H1 (cell line): ENCODE results near the gene YOD1. TPM values are rescaled to one million over a fixed set of nuclear protein-coding genes. Genes with fewer than 3 reads are reported as not detected.

ENCODE experiments used
- CHD2 ChIP-seq: IDR thresholded peaks from 2 replicates; pipeline ENCODE4 v1.6.1; 2012; ENCODE audit warnings: low read length, improper control_type of control experiment
- SIRT6 ChIP-seq: IDR thresholded peaks from one replicate; pipeline ENCODE4 v1.7.1; 2012; ENCODE audit warnings: low read length, inconsistent platforms
- polyA plus RNA-seq, 7 experiments: library from polyadenylated mRNA; depleted of rRNA in 3 of 7; stranded (reverse) in 5 of 7; unstranded in 2 of 7; fragments of >200 nt in 5 of 7; fragments of 200-250 nt in 2 of 7; gene quantifications; 1 replicate in 5 of 7; 2 replicates in 1 of 7; 4 replicates in 1 of 7; pipeline versions ENCODE4 v1.2.1 to v1.2.3, GENCODE V29; 2011 to 2013; ENCODE audit warnings: missing spikeins in 2 of 7, mixed read lengths in 2 of 7
- total RNA-seq: library from RNA; stranded (reverse); fragmentation: NEBNext Ultra II Directional; extraction: Animal tissue kit (Norgen Biotek cat#: 25700); gene quantifications from 2 replicates; pipeline ENCODE4 v1.2.1, GENCODE V29; 2021

YOD1 gene
- total and polyA plus RNA-seq, 2 of the 8 experiments (the other 6 are each of a cell fraction or from before 2014, with no cell fraction given), result 1.9 to 11.8 TPM

DNA sequence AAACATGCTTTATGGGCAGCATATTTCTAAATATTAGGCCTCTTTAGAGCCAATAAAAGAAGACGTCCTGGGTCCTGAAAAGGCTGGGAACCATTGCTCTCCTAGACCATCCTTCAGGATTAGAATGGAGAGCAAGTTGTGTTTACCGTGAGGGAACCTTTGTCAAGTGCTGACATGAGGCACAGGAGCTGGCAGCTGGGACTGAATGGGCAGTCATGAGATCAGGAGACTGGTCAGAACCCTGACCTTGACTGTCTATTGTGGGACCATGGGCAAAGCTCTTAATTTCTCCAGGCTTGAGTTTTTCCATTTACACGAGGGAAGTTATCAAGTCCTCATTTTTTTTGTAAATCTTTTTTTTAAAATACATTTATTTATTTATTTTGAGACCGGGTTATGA lies 7.2 kb upstream of the YOD1 start (continued):
- TF ChIP-seq CHD2, result no peak
- TF ChIP-seq SIRT6, result no peak
- TF ChIP-seq, all 59 proteins: peak for 0
